HG03571 (cell line): ENCODE data around the gene ETV7.
"Not testable (repeated sequence)": the region's sequence is repeated elsewhere in the genome, so short reads cannot be mapped to it uniquely, and the experiment has no call there.

Experiments used
- ATAC-seq: cut with Tn5 transposase; IDR thresholded peaks from one replicate; pipeline ENCODE4 v1.9.1; 2021; ENCODE audit not compliant: unreplicated experiment

ETV7 gene

DNA sequence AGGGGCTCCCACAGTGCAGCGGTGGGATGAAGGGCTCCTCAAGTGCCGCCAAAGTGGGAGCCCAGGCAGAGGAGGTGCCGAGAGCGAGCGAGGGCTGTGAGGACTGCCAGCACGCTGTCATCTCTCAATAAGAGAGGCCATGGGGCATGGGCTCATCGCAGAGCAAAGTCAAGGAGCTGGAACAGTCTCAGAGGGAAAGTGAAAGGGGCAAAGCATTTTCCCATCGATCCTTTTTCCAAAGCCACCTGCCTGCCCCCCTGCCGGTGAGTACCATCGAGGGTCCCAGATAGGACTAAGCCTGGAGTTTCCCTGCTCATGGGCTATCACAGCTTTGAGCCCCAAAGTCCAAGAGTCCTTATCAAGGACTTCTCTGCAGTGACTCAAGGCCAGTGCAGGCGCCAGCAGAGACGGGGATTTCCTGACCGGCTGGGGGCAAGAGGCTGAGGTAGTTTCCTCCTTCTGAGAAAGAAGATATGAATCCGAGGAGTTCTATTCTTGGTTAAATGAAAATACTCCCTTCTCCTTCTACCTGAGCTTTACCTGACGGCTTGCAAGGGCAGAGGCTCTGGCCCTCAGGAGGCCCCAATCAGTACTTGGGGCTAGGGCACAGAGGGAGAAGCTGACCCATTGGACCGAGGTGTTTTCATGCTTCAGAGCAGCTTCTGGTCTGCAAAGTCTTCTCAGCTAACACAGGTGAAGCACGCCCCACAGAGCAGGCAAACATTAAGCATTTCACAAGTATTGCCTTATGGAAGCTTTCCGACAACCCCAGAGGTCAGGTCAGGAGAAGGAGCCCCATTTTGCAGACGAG lies 22.6 kb downstream of the ETV7 start:
- no peak for ATAC-seq

DNA sequence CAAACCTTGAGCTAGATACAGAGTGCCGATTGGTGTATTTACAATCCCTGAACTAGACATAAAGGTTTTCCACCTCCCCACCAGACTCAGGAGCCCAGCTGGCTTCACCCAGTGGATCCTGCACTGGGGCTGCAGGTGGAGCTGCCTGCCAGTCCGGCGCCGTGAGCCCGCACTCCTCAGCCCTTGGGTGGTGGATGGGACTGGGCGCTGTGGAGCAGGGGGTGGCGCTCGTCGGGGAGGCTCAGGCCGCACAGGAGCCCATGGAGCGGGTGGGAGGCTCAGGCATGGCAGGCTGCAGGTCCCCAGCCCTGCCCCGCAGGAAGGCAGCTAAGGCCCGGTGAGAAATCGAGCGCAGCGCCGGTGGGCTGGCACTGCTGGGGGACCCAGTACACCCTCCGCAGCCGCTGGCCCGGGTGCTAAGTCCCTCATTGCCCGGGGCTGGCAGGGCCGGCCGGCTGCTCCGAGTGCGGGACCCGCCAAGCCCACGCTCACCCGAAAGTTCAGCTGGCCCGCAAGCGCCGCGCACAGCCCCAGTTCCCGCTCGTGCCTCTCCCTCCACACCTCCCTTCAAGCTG lies 23.3 kb downstream of the ETV7 start:
- ATAC-seq: not testable (repeated sequence)

DNA sequence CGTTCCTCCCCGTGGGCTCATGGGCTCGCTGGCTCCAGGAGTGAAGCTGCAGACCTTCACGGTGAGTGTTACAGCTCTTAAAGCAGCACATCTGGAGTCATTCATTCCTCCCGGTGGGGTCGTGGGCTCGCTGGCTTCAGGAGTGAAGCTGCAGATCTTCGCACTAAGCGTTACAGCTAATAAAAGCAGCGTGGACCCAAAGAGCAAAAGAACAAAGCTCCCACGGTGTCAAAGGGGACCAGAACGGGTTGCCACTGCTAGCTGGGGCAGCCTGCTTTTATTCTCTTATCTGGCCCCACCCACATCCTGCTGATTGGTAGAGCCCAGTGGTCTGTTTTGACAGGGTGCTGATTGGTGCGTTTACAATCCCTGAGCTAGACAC lies 24.1 kb downstream of the ETV7 start:
- ATAC-seq: not testable (repeated sequence)

DNA sequence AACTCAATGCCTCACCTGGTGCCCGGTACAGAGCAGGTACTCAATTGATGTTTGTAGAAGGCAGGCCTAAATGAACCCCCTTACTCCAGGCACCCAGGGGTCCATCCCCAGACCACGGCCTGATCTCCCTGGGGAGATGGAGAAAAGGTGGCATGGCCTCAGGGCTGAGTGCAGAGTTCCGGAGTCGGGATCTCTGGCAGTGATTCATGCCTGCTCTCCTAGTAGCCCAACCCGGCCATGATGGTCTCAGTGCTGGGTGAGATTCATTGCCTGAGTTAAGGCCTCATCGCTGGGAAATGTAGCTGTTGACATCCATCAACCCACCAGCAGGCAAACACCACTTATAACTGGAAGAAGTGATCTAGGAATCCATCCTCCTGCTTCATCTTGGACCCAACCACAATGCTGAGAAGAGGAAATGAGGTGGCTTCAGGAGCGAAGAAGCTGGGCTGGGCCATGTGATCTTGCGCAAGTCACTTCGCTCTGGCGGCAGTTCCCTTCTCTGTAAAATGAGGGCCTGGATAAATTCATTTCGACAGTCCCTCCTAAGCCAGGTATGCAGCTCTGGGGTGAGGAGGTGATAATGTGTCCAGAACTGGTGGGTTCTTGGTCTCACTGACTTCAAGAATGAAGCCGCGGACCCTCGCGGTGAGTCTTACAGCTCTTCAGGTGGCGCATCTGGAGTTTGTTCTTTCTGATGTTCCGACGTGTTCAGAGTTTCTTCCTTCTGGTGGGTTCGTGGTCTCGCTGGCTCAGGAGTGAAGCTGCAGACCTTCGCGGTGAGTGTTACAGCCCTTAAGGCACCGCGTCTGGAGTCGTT lies 24.7 kb downstream of the ETV7 start:
- ATAC-seq: no peak

DNA sequence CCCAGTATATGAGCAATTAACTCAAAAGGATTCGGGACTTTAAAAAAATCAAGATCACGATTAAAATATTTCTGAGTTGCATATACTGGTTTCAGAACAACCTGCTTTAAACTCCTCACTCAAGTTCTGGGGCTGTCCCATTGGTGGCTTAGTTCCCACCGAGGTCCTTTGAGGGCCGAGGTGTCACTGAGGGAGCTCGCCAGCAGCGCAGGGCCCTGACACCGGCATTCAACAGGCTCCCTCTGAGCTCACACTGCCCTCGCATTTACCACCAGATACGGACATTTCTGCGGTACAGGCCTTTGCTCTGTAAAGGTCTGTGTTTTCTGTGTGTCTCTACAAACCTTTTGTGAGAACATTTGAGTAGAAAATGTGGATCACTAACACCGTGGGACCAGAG lies 26.4 kb downstream of the ETV7 start:
- ATAC-seq: no peak

DNA sequence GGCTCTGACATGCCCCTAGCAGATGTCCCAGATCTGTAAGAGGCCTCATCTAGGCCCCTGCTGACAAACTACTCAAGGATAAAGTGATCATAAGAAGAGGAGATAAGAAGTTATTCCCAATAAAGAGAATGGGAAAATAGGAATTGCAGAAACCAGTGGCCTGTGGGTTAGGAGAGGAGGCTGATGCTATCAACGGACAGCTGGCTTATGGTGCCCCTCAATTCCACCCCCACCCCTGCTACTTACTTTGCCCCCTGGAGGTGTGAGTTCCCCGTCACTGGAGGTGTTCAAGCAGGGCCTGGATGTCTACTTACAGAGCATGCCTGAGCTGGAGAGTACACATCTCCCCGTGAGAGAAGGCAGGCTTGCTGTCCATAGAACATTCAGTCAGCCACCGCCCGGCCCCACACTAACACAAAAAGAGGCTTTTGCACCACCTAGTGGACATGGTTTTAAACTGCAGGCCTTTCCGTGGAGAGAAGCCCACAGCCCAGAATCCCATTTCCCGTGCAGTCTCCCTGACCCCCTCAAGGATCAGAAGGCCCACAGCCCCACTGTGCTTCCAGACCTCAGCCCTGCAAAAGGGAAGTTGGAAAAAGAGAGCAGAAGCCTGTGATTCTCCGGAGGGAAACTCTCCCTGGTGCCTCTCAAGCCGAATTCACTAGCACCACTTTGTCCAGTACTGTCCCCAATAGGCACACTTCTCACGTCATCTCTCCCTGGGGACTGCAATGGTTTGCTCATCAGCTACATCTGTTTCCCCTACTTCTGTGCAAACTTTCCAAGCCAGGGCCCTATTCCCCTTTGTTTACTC lies 27.0 kb downstream of the ETV7 start:
- ATAC-seq: peak; percentile 31

DNA sequence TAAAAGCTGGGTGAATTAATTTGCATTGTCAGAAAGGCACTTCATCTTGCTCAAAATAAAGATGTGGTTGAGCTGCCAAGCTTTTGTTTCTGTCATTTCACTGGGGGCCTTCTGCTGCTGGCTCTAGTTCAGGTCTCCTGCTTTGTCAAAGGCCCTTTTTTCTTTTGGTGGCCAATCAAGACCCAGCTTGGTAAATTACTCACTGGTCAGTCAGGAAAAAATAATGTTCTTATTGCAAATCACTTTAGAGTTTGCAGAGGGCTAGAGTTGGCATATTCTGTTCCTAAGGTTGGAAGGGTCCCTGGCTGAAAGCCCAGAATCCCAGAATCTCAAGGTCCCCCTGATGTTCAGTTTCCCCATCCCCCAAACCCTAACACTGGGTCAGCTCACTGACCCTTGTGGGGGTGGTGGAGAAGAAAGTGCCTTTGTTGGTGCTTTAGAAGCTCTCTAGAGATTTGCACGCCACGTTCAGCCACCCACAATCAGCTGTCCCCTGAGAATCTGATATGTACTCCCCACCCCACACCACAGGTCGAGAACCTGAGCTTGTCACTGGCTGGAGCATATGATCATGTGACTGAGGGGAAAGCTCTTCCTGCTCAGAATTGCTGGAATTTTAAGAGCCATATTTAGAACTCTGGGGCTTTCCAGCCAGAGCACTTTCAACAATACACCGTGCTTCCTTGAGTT lies 29.1 kb downstream of the ETV7 start:
- ATAC-seq: no peak

DNA sequence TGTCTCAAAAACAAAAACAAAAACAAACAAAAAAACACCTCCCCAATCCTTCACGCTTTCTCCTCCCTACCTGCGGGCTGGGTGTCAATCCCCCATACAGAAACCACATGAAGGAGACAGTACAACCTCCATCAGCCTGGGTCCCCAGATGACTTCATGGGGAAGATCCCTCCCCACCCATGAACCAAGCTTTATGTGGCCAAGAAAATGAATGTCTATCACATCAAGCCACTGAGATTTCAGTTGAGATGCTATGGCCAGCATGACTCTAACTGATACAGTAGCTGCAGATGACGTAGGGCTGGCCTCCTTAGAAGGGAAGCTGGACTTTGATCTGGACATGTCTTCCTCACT lies 29.6 kb downstream of the ETV7 start:
- ATAC-seq: no peak

DNA sequence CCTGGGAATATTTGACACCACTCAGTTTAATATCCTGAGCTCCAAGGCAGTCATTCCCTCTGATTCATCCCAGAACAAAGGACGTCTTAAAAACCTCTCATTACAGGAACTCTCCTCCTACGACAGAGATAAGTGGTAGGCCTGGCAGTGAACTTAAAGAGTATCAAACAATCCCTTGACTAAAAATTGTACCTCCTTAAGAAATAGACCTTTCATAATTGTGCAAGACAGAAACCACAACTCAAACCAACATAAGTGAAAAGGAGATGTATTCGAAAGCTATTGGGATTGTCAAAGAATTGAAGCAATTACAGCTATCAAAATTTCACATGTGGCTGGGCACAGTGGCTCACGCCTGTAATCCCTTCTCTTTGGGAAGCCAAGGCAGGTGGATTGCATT lies 31.6 kb downstream of the ETV7 start:
- no peak for ATAC-seq

DNA sequence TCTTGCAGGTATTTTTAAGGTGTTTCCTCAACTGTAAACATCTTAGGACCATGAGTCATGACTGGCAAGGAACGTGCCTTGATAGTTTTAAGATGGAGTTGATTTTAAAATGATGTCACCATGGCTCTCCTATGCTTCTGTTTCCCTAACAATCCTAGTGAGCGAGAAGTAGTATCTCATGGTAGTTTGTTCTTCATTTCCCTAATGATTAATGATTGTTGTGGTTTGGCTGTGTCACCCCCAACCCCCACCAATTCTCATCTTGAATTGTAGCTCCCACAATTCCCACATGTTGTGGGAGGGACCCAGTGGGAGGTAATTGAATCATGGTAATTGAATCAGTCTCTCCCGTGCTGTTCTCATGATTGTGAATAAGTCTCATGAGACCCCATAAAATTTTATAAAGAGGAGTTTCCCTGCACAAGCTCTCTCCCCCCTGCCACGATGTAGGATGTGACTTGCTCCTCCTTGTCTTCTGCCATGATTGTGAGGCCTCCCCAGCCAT lies 34.0 kb downstream of the ETV7 start:
- no peak for ATAC-seq

DNA sequence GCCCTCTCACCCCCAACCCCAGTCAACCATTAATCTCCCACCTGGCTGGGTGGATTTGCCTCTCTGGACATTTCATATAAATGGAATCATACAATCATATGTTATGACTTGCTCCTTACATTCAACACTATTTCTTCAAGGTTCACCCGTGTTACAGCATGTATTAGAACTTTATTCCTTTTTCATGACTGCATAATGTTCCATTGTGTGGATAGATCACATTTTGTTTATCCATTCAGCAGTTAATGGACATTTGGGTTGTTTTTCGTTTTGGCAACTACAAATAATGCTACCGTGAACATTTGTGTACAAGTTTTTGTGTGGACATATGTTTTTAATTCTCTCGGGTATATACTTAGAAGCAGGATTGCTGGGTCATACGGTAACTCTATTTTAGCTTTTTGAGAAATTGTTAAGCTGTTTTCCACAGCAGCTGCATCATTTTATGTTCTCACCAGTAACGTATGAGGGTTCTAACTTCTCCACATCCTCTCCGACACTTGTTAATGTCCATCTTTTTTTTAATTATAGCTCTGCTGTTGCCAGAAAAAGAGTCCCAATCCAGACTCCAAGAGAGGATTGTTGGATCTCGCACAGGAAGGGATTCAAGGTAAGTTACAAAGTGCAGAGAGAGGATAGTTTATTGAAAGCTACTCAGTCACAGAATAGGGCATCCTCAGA lies 34.9 kb downstream of the ETV7 start:
- ATAC-seq: no peak

DNA sequence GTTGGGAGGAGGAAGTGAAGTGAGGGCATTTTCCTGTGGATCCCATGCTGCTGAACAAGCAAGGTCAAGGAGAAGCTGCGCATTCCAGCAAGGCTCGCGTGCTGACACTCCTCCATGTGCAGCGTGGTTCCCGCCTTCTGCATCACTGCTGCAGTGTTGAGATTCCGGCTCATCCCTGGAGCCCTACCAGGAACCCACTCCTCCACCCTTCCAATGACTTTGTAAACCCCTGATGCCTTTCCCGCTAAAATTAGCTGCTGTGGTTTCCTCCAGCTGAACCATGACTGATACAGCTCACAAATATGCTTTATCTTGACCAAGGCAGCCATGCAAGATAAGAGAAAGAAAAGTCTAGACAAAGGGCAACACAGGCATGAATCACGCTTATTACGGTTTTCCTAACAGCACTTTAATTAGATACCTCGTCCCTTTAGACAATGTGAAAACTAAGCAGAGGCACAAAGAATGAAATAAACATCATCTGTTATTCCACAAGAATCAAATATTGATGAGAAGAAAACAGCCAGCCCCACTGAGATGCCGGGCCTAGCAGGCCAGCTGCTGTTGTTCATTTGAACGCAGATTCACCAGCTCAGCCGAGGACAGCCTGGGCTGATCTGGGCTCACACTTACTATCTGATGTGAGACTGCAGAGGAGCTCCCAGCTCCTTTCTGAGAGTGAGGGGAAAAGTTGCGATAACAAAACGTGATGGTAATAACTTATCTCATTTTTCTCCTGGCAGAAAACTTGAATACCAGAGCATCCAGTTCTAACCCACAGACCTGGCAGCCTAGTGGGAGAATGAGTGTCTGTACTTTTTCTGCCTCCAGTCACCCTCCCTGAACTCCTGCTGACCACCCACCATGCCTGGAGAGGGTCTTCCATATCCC lies 36.5 kb downstream of the ETV7 start:
- ATAC-seq: no peak

DNA sequence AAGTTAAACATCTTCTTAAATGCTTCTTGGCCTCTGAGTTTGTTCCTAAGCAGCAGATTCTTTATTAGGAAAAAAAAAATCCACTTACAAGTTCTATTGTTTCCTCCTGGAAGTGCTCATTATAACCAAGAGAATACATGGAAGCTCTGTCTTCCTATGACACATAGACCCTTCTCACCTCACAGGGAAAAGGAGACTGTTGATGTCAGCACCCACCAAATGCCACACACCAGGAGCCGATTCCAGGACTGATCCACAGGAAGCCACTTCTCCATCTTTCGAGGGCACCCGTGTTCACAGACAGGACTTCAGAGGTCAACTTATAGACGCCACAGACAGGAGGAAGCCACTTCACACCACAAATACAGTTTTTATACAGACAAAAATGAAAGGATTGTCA lies 37.4 kb downstream of the ETV7 start:
- ATAC-seq: no peak

DNA sequence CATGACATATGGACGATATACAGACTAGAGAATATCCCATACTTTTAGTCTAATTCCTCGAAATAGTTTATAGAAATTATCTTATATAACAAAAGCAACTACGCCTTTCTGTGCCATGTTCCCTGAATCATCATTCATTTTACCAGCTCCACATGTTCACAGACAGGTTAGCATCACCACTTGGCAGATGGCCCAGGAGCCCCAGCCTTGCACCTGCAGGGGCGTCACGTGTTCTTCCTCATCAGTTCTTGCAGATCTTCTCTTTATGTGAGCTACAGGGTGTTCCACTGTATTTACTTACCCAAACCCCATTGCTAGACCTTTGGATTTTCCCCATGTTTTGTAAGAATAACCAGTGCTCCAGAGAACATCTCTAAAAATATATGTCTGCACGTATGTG lies 38.2 kb downstream of the ETV7 start:
- ATAC-seq: no peak

DNA sequence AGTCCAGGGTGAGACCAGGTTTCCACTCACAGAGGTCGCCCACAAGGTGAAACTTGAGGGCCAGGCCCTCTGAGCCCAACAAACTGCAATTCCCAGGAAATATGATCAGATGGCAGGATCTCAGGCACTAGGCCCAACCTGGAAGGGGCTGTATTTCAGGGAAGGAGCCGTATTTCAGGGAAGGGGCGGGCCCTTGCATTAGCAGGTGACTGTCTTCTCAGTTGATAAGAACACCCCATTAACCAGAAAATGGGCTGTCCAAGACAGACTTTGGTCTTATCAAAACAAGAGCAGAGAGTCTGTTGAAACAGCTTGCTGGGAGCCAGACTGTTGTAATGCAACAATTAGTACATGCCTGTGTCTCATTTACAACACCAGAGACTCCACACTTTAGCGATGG lies 39.8 kb downstream of the ETV7 start:
- no peak for ATAC-seq

DNA sequence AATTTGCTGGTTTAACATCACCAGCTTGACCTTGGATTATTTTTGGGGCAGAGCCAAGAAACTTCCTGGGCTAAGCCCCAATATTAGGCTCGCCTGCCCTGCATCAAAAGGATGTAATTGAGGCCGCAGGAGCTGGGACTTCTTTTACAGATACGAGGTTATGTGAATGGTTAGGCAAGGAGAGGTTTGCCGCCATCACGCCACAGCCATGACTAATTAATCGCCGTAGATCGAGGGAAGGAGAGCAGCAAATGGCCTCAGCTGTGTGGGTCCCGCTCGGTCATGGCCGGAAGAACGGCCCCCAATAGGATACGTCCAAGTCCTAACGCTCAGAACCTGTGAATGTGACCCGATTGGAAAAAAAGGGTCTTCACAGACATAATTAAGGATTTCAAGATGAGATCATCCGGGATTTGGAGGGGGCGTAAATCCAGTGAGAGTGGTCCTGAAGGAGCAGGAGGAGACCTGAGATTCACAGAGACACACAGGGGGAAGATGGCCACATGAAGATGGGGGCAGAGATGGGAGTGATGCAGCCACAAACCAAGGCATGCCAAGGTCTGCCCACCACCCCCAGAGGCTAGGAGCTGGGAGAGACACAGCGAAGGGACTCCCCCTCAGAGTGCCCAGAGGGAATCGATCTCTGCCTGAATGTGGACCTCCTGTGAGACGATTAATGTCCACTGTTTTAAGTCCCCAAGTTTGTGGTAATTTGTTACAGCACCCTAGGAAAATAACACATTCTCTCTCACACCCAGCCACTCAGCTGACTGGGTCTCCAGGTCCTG lies 40.8 kb downstream of the ETV7 start:
- ATAC-seq: no peak

DNA sequence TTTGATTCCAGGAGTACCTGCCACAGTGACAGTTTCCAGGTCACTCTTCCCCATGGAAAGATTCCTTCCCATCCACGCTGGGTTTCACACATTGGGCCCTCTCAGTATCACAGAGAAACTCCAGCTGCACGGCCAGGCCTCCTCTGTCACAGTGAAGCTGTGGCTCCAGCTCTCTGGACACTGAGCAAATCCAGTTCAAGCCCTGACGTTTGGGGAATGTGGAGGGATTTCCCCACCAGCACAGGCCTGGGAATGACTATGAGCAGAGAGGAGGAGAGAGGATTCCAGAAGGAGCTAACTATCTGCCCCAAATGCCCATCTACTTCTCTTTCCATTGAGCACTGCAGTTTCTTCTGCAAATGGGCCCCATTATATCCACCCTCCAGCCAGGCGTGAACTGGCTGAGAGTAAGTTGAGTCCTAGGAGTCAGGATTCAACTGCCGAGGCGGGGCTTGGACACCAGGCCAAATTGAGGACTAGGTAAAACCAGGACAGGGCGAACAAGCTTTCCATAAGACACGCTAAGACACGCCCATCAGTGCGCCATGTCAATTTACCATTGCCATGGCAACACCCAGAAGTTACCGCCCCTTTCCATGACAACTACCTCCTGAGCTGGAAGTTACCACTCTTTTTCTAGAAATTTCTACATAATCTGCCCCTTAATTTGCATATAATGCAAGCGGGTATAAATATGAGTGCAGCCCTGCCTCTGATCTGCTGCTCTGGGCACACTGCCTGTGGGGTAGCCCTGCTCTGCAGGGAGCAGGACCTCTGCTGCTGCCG lies 41.6 kb downstream of the ETV7 start:
- no peak for ATAC-seq
